A673 (cell line): Measurements from ENCODE around the gene PARD3. TPM values are rescaled to one million over a fixed set of nuclear protein-coding genes. Genes with fewer than 3 reads are reported as not detected.

Experiments
- BruUV-seq: library from RNA; stranded (reverse); fragments of 400-500 nt; replicated peaks from 2 replicates; lab custom pipeline; 2021; lab: Mats Ljungman, UMichigan
- CTCF ChIA-PET: fragments of 300-600 bp; sonication (Branson Sonifier 250); formaldehyde crosslinking; loops from one replicate; lab custom pipeline; 2022; ENCODE audit warnings: antibody characterized with exemption; lab: Charles Lee
- POLR2A ChIA-PET: fragments of 300-600 bp; sonication (Branson Sonifier 250); formaldehyde crosslinking; loops from one replicate; lab custom pipeline; 2022; ENCODE audit warnings: antibody characterized with exemption; ENCODE audit not compliant: low non-redundant PET; lab: Charles Lee
- DNase-seq: peaks from one replicate; pipeline ENCODE4 v3.0.0-alpha.2; 2015; ENCODE audit warnings: low spot score
- H3K27ac ChIP-seq: fragments of 200-600 bp; sonication (generic); 2 replicates; pipeline ENCODE4 v1.5.1; 2016; ENCODE audit warnings: mixed run types, low read depth, mild to moderate bottlenecking, mixed read lengths, antibody characterized with exemption, low read length; ENCODE audit not compliant: poor library complexity, severe bottlenecking
- H3K27me3 ChIP-seq: fragments of 200-600 bp; sonication (generic); replicated peaks from 2 replicates; pipeline ENCODE4 v1.6.1; 2017; ENCODE audit warnings: mixed run types, low read depth, mild to moderate bottlenecking, mixed read lengths, antibody characterized with exemption, low read length; ENCODE audit not compliant: insufficient read depth, poor library complexity
- H3K36me3 ChIP-seq: fragments of 200-600 bp; sonication (generic); 2 replicates; pipeline ENCODE4 v1.6.1; 2016; ENCODE audit warnings: mixed run types, mild to moderate bottlenecking, mixed read lengths, antibody characterized with exemption, low read length; ENCODE audit not compliant: insufficient read depth, poor library complexity, severe bottlenecking
- H3K4me1 ChIP-seq: fragments of 200-600 bp; sonication (generic); 2 replicates; pipeline ENCODE4 v1.6.1; 2017; ENCODE audit warnings: mixed run types, mild to moderate bottlenecking, mixed read lengths, antibody characterized with exemption, low read length; ENCODE audit not compliant: insufficient read depth, poor library complexity, severe bottlenecking
- H3K4me3 ChIP-seq: fragments of 200-600 bp; sonication (generic); 2 replicates; pipeline ENCODE4 v1.5.1; 2016; ENCODE audit warnings: low read depth, mixed run types, mild to moderate bottlenecking, mixed read lengths, low read length; ENCODE audit not compliant: poor library complexity, severe bottlenecking
- H3K9me3 ChIP-seq: fragments of 200-600 bp; sonication (generic); 2 replicates; pipeline ENCODE4 v1.6.1; 2016; ENCODE audit warnings: mixed run types, low read depth, mild to moderate bottlenecking, mixed read lengths, antibody characterized with exemption, low read length; ENCODE audit not compliant: poor library complexity, severe bottlenecking
- EZH2 ChIP-seq: fragments of 200-600 bp; sonication (generic); IDR thresholded peaks from 2 replicates; pipeline ENCODE4 v1.6.1; 2017; ENCODE audit warnings: borderline replicate concordance, low read depth, mild to moderate bottlenecking, mixed read lengths, antibody characterized with exemption, low read length; ENCODE audit not compliant: poor library complexity, severe bottlenecking
- intact Hi-C: fragments of 100-400 bp; cut with micrococcal nuclease; formaldehyde crosslinking; loops from one replicate; pipeline ENCODE4 v1.10.0; 2022; ENCODE audit not compliant: unreplicated experiment
- total RNA-seq: library from RNA; stranded (reverse); gene quantifications from 2 replicates; pipeline ENCODE4 v1.2.3, GENCODE V29; 2021
- TF ChIP-seq, protein P1 (sequence below): fragments of 300-800, 200-600 bp; sonication (generic); conservative IDR thresholded peaks from 2 replicates; pipeline ENCODE4 v1.5.1; 2017; ENCODE audit warnings: low read depth, mild to moderate bottlenecking, antibody characterized with exemption, low read length, moderate library complexity, mixed read lengths

PARD3 gene
- total RNA-seq, 1 experiment from 2014 or later: 28.0 TPM

- intact Hi-C loops: no loop called here
- no TSS peak for BruUV-seq
- H3K36me3 ChIP-seq: no peaks in the 10 kb centered on the region
- CTCF ChIA-PET: interaction anchor here (0.7 kb wide), 1 partner anchor 48 kb away, joined by 10 read pairs; no protein-coding TSS in a partner anchor
- H3K4me1 ChIP-seq: peaks cover 6% of the 10 kb centered on the region
- no peak for DNase-seq
- H3K27me3 ChIP-seq: no peaks in the 10 kb centered on the region
- H3K4me3 ChIP-seq: no peak overlapping the region
- H3K9me3 ChIP-seq: no peaks in the 10 kb centered on the region
- no peak overlapping the region for H3K27ac ChIP-seq
- POLR2A ChIA-PET: no interaction called here
- TF ChIP-seq, protein P1, sequence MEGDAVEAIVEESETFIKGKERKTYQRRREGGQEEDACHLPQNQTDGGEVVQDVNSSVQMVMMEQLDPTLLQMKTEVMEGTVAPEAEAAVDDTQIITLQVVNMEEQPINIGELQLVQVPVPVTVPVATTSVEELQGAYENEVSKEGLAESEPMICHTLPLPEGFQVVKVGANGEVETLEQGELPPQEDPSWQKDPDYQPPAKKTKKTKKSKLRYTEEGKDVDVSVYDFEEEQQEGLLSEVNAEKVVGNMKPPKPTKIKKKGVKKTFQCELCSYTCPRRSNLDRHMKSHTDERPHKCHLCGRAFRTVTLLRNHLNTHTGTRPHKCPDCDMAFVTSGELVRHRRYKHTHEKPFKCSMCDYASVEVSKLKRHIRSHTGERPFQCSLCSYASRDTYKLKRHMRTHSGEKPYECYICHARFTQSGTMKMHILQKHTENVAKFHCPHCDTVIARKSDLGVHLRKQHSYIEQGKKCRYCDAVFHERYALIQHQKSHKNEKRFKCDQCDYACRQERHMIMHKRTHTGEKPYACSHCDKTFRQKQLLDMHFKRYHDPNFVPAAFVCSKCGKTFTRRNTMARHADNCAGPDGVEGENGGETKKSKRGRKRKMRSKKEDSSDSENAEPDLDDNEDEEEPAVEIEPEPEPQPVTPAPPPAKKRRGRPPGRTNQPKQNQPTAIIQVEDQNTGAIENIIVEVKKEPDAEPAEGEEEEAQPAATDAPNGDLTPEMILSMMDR: no peak
- no peak for TF ChIP-seq EZH2
These were observed 688.5 kb downstream of the PARD3 start for GRCh38 chr10:34126371-34127151.

- H3K27ac ChIP-seq: no peak overlapping the region
- no peak for DNase-seq
- no peaks in the 10 kb centered on the region for H3K9me3 ChIP-seq
- CTCF ChIA-PET: no interaction called here
- POLR2A ChIA-PET: no interaction called here
- BruUV-seq: no TSS peak
- no peaks in the 10 kb centered on the region for H3K36me3 ChIP-seq
- no peak for TF ChIP-seq EZH2
- TF ChIP-seq, protein P1: no peak
- H3K27me3 ChIP-seq: no peaks in the 10 kb centered on the region
- H3K4me3 ChIP-seq: no peak overlapping the region
- peaks cover 6% of the 10 kb centered on the region for H3K4me1 ChIP-seq
- intact Hi-C loops: no loop called here
These were observed 689.4 kb downstream of the PARD3 start for GRCh38 chr10:34125702-34126101.

DNA sequence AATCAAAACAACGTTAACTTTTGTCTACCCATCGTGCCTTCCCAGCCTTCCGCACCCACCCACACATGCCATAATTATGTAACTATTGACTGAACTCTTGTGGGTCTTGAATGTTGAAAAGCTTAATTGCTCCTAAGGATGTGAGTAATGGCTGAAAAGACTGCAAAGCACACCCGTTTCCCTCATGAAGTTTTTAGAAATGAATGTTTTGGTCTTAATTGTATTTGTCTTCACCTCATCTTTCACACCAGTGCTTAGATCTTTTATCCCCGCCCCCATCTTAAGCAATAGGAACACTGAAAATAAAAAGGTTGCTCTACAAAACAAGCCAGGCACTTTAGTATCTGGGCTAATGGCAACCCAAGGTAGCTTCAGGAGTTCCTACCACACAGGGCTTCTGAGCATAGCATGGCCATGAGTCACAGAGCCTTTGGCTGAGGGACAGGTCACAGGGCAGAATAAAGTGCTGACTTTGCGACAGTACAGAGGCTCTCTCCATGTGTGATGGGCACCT, 690.5 kb downstream of the PARD3 start:
- H3K9me3 ChIP-seq: no peaks in the 10 kb centered on the region
- BruUV-seq: no TSS peak
- ChIA-PET CTCF (no interaction called here), POLR2A (no interaction called here)
- DNase-seq: peak; percentile 57
- TF ChIP-seq, protein P1: no peak
- TF ChIP-seq EZH2: no peak
- no peak overlapping the region for H3K27ac ChIP-seq
- H3K27me3 ChIP-seq: no peaks in the 10 kb centered on the region
- no peak overlapping the region for H3K4me3 ChIP-seq
- intact Hi-C loops: no loop called here
- H3K4me1 ChIP-seq: peaks cover 6% of the 10 kb centered on the region
- no peaks in the 10 kb centered on the region for H3K36me3 ChIP-seq
